ENCODE data around the gene RPUSD3. TPM values are rescaled to one million over a fixed set of nuclear protein-coding genes. Genes with fewer than 3 reads are reported as not detected.

RPUSD3 gene
- total RNA-seq, 4 donors from 2014 or later = 34.1 to 78.0 (median 43.9) TPM

GRCh38 chr3:9841015-9841414, 2.8 kb downstream of the RPUSD3 start:
- 66 to 84% methylated on average over 4 to 8 of the region's 8 CpGs for WGBS, 2 donors (ENCODE audit: low coverage in 1 of 2)
- H3K36me3 ChIP-seq = peaks cover 0 to 18% (median 2%) of the 10 kb centered on the region in 4 donors
- intact Hi-C loops (cut with DNase I; ENCODE audit: low total_unique reads) = loop anchor here (10.0 kb wide), 1 partner anchor 74 kb away; the partner anchor contains the start of gene IL17RC

GRCh38 chr3:9838856-9839255, 5.0 kb downstream of the RPUSD3 start:
- in situ Hi-C loops (cut with MboI; ENCODE audit: low pct_ligation_motif_present in 1 of 4, low pct_unique_long_range_greater_than_20kb in 1 of 4, low sequenced_read_pairs in 3 of 4) = no loop called here
- Histone ChIP-seq H3K27me3 (no peaks in the 10 kb centered on the region), H3K36me3 (peaks cover 0 to 18% (median 2%) of the 10 kb centered on the region in 4 donors), H3K4me3 (no peak overlapping the region), H3K9me3 (no peaks in the 10 kb centered on the region), H3K4me1 (peaks cover 0 to 11% (median 7%) of the 10 kb centered on the region in 4 donors), H3K27ac (no peak overlapping the region)
- no peak for DNase-seq
- intact Hi-C loops (cut with DNase I; ENCODE audit: low total_unique reads) = no loop called here
- WGBS, 2 donors (ENCODE audit: low coverage in 1 of 2) = 82% methylated on average over 4 of the region's 4 CpGs; no CpG with 5 or more reads in 1 of the 2 donors
- no peak for TF ChIP-seq POLR2A (IDR thresholded peaks at IDR 0.05)
- TF ChIP-seq EP300 (IDR thresholded peaks at IDR 0.05; ENCODE audit: low read depth) = no peak
- no peak for TF ChIP-seq POLR2AphosphoS5 (IDR thresholded peaks at IDR 0.05)
- TF ChIP-seq CTCF (IDR thresholded peaks at IDR 0.05) = no peak

More at GRCh38 chr3:9841015-9841414, 2.8 kb downstream of the RPUSD3 start:
- in situ Hi-C loops (cut with MboI; ENCODE audit: low pct_ligation_motif_present in 1 of 4, low pct_unique_long_range_greater_than_20kb in 1 of 4, low sequenced_read_pairs in 3 of 4) = no loop called here
- no peak for DNase-seq
- Histone ChIP-seq H3K9me3 (no peaks in the 10 kb centered on the region), H3K4me3 (no peak overlapping the region), H3K4me1 (peaks cover 0 to 15% (median 10%) of the 10 kb centered on the region in 4 donors), H3K27me3 (no peaks in the 10 kb centered on the region), H3K27ac (no peak overlapping the region)
- TF ChIP-seq EP300 (IDR thresholded peaks at IDR 0.05; ENCODE audit: low read depth) (no peak), POLR2AphosphoS5 (IDR thresholded peaks at IDR 0.05) (no peak), POLR2A (IDR thresholded peaks at IDR 0.05) (no peak), CTCF (IDR thresholded peaks at IDR 0.05) (no peak)

- Histone ChIP-seq H3K27ac (no peak overlapping the region), H3K9me3 (no peaks in the 10 kb centered on the region), H3K27me3 (no peaks in the 10 kb centered on the region), H3K4me1 (peaks cover 0 to 7% (median 5%) of the 10 kb centered on the region in 4 donors), H3K36me3 (peaks cover 0 to 18% (median 2%) of the 10 kb centered on the region in 4 donors), H3K4me3 (no peak overlapping the region)
- intact Hi-C loops (cut with DNase I; ENCODE audit: low total_unique reads) = no loop called here
- no peak for DNase-seq
- 93% methylated on average over 12 of the region's 12 CpGs; no CpG with 5 or more reads in 1 of the 2 donors for WGBS, 2 donors (ENCODE audit: low coverage in 1 of 2)
- TF ChIP-seq POLR2A (IDR thresholded peaks at IDR 0.05) = no peak
- no peak for TF ChIP-seq POLR2AphosphoS5 (IDR thresholded peaks at IDR 0.05)
- no peak for TF ChIP-seq CTCF (IDR thresholded peaks at IDR 0.05)
- no peak for TF ChIP-seq EP300 (IDR thresholded peaks at IDR 0.05; ENCODE audit: low read depth)
- in situ Hi-C loops (cut with MboI; ENCODE audit: low pct_ligation_motif_present in 1 of 4, low pct_unique_long_range_greater_than_20kb in 1 of 4, low sequenced_read_pairs in 3 of 4) = no loop called here
Observed at GRCh38 chr3:9837701-9838582, 5.9 kb downstream of the RPUSD3 start.

GRCh38 chr3:9834520-9835380, 9.1 kb downstream of the RPUSD3 start:
- Histone ChIP-seq H3K36me3 (no peaks in the 10 kb centered on the region), H3K27me3 (no peaks in the 10 kb centered on the region), H3K9me3 (no peaks in the 10 kb centered on the region), H3K4me1 (no peaks in the 10 kb centered on the region), H3K4me3 (no peak overlapping the region), H3K27ac (no peak overlapping the region)
- no peak for TF ChIP-seq CTCF (IDR thresholded peaks at IDR 0.05)
- no peak for TF ChIP-seq EP300 (IDR thresholded peaks at IDR 0.05; ENCODE audit: low read depth)
- no peak for TF ChIP-seq POLR2A (IDR thresholded peaks at IDR 0.05)
- TF ChIP-seq POLR2AphosphoS5 (IDR thresholded peaks at IDR 0.05) = no peak
- intact Hi-C loops (cut with DNase I; ENCODE audit: low total_unique reads) (no loop called here), in situ Hi-C loops (cut with MboI; ENCODE audit: low pct_ligation_motif_present in 1 of 4, low pct_unique_long_range_greater_than_20kb in 1 of 4, low sequenced_read_pairs in 3 of 4) (no loop called here)
- DNase-seq = no peak
- WGBS, 2 donors (ENCODE audit: low coverage in 1 of 2) = 85% methylated on average over 18 of the region's 18 CpGs; no CpG with 5 or more reads in 1 of the 2 donors

All from transverse colon (tissue), 4 donors.